GM21529 (cell line): ENCODE measurements around the gene COA8.
A peak's percentile ranks its signal among the peaks of the same experiment; 100 is the strongest.
"Not testable (repeated sequence)": the region's sequence is repeated elsewhere in the genome, so short reads cannot be mapped to it uniquely, and the experiment has no call there.

Experiments used
- ATAC-seq: cut with Tn5 transposase; IDR thresholded peaks from one replicate; pipeline ENCODE4 v1.9.1; 2021; ENCODE audit not compliant: unreplicated experiment

The COA8 gene

DNA sequence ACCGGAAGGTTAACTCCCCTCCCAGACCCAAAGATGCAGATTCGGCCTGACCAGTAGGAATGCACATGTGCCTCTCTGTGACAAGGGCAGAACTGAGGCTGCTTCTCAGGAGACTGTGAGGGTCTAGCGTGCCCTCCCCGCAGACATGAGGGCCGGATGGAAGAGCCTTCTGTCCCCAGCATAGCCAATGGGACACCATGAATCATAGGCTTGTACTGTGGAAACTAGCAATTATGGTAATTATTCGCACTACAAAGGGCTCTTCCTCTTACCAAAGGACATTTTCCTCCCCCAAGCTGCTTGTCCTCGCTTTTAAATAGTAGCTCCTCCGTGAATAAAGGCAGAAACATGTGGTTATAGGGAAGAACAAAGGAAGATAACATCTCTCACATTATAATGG is 6.2 kb downstream of the COA8 start:
- ATAC-seq = no peak

DNA sequence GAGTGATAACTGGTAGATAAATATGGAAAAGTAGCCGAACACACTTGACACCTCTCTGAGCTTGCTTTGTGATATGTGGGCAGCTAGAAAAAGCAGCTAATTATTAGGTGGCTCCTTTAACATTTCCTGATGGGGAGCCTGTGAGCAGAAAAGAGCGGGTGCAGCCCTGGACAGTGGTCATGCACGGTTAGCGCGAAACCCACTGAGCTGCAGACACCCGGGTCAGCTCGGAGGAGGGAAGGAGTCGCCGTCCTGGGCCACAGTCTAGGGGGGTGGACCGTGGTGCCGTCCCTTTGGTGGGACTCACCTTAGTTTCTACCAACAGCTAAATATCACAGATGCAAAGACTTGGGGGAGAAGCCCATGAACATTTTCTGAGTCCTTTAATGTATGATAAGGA is 6.6 kb downstream of the COA8 start:
- no peak for ATAC-seq

DNA sequence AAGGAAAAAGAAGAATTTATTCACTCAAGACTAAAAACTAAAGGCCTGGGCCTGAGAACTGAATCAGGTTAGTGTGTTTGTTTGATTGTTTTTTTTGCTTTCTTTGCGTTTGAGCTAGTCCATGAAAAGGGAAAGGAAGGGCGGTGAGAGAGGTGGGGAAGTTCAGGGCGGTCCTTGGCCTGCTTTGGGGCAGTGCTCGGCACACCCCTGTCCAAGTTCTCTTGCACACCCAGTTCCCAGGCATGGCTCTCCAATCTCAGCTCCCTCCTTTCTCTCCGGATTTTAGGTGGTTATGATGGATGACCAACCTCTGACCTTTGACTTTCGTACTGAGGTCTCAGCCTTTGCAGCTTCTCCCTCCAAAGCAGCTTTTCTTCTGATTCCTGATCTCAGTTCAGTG is 11.3 kb downstream of the COA8 start:
- no peak for ATAC-seq

DNA sequence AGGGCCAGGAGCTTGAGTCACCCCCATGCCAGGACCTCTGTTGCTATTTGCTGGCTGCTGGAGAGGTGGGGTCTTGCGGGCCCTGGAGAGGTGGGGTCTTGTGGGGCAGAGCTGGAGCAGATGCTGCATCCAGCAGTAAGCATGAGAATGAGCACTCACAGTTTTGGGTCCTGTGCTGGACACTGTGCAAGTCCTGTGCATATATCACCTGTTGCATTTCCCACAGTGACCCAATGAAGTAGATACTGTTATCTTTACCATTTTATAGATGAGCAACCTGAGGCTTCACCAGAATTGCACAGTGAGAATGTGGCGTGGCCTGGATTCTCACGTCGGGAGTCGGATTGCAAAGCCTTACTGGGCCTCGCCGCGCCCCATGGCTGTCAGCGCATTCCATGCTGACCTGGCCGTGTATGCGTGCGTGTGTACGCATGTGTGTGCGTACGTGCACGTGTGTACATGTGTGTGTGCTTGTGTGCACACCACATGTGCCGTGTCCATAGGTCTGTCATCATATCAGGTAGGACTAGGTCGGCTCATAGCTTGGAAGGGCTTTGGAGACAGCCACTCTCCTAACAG is 12.0 kb downstream of the COA8 start:
- no peak for ATAC-seq

DNA sequence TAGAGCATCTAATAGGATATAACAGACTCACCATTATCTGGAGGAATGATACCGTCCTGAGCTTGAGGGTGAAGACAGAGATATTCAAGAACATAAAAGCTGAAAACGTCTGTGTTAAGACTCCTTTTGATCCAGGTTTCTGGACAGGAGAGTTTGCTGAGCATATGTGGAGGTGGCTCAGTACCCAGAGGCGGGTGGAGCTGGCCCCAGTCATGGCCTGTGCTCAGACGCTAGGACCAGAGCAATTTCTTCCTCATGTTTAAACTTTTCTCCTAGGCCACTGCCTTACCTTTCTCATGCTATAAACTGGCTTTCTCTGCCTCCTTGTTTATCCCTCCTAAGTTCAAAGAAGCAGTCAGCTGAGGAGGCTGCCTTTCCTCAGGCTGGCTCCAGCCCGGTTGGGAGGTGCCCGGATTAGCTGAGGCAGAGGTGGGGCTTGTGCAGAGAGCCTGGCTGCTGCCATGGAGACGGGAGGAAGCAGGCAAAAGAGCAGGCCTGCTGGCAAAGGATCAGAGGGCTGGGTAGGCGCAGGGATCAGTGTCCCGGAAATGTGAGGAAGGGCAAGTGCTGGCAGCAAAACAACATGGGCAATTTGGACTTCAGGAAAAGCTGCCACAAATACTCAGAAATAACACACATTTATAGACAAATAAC is 13.7 kb downstream of the COA8 start:
- no peak for ATAC-seq

DNA sequence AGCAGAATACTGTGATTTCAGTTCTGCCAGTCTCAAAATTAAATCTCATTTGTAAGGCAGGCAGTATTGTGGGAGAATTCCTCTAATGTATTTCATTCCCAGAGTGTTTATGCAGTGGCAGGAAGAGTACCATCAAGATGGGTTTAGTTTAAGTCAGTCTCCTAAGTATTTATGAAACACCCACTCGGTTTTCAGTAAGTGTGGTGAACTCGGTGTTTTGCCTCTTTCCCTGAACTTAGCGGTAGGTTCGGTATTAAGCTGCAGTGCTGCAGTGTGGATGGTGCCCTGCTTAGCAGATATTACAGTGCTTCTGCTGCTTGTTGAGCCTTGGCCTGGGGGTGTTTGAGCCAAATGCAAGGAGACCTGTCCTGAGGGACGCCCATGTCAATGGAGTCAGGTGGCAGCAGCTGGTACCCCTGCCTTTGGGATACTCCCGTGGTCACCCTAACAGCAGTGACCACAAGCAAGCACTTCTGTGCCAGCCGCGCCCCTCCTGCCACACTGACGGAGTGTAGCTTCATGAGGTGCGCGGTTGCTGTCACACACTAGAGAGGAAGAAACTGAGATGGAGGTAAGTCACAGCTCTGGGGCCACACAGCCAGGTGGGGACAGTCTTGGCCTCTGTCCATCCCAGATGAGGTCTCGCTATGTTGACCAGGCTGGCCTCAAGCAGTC is 15.8 kb downstream of the COA8 start:
- no peak for ATAC-seq

DNA sequence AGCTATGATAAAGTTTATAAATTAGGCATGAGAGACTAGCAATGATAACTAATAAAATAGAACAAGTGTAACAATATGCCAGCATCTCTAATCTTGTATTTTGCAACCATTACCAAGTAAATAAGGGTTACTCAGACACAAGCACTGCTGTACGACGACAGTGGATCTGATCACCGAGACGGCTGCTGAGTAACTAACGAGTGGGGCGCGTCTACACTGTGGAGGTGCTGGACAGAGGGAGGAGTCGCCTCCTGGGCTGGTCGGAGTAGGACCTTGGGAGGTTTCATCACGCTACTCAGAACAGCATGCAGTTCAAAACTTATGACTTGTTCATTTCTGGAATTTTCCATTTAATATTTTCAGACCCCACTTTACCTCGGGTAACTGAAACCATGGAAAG is 18.4 kb downstream of the COA8 start:
- no peak for ATAC-seq

DNA sequence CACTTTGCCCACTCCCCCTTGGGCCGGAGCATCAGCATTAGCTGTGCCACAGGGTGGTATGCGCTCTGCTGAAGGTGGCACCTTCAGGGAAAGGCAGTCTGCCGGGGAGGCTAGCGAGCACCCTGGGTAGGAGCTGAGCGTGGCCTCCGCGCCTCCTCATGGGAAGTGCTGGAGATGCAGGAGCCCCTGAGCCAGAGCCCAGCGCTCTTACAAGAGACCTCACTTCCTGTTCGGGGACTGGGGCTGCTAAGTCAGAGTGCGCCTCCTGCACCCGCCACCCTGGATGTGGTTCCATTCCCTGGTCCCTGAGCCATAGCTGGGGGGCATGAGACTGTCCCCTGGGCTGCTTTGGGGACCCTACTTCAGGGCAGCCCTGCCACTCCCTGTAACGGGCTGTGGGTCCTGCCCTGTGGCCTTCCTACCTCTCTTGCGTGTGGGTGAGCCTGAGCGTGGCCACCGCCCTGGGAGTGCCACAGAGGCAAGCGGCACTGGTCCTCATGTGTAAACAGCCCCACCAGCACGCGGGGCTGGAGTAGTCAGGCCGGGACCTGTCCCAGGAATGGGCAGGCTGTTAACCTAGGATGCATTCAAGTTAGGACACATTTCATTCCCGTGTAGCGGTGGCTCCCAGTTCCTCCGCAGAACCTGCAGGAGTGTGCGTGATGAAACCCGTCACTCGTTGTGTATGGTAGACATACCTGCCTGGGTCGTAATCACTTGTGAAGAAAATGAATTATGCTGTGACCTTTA is 19.4 kb downstream of the COA8 start:
- no peak for ATAC-seq

DNA sequence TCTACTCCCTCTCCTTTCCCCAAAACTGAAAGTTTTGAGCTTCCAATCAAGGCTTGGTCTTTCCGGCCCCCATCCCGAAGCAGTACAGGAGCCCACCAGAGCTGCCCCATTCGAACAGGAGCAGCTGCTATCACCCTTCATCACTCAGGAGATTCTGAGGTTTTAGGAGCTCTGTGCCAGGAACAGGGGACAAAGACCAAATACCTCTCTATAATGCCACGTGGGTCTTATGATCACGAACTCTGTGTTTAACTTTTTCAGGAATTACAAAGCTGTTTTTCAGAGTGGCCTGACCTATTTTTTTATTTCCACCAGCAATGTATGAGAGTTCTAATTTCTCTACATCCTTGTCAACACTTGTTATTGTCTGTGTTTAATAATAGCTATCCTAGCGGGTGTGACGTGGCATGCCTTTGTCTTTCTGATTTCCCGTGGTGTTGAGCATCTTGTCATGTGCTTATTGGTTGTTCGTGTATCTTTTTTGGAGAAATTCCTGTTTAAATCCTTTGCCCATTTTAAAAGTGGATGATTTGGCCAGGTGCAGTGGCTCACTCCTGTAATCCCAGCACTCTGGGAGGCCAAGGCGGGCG is 21.7 kb downstream of the COA8 start:
- no peak for ATAC-seq

DNA sequence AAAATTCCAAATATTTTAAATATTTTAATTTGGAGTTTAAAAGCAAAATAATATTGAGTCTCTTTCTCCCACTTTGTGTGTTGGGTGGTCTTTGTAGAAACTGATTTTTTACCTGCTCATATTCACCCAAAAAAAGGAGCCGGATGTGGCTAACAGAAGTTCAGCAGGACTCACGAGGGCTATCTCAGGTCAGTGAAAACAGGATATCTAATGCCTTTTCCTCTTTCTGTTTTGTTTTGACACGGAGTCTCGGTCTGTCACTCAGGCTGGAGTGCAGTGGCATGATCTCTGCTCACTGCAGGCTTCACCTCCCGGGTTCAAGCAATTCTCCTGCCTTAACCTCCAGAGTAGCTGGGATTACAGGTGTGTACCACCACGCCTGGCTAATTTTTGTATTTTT is 30.8 kb downstream of the COA8 start:
- peak; percentile 96 for ATAC-seq

DNA sequence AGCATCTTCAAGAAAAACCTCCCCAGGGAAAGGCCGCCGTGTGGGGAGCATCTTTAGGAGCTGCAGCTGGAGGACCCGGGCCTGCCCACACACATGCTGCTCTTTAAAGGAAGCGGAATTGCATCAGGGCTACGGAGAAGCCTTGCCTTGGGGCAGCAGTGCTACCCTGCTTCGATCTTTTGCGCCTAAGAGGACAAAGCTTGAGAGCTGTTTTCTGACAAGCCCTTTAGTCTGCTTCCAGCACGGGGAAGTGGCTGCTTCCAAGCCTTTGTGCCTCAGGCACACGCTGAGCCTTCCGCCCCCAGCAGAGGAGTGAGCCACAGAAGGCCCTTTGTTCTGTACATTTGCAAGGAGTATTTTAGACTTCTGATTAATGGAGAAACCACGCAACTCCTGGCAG is 31.5 kb downstream of the COA8 start:
- ATAC-seq = peak; percentile 3

DNA sequence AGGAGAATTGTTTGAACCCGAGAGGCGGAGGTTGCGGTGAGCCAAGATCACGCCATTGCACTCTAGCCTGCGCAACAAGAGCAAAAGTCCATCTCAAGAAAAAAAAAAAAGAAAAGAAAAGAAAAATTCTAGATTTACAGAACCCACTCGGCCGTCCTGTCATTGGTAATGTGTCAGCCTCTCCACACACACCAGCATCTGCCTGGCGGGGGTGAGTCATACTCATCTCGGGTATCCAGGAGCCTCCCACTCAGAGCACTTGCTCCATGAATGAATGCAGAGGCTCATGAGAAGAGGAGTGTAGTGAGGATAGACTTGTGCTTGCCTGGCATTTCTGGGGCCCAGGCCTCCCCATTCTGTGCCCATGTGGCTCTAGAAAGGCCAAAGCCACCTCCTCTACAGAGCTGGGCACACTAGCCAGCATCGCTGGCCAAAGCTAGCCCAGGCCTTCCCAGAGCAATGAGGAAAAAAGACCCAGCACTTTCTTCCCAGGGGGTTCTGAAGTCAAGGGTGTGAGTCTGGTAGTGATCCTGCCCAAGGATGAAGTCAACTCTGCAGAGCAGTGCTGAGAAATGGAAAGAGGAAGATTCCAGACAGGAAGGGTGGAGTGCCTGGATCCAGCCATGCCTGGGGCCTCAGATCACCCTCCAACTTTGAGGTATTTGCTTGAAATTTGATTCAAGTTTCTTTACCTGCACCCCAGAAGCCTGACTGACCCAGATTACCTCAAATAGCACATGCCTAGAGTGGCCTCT is 35.0 kb downstream of the COA8 start:
- no peak for ATAC-seq

DNA sequence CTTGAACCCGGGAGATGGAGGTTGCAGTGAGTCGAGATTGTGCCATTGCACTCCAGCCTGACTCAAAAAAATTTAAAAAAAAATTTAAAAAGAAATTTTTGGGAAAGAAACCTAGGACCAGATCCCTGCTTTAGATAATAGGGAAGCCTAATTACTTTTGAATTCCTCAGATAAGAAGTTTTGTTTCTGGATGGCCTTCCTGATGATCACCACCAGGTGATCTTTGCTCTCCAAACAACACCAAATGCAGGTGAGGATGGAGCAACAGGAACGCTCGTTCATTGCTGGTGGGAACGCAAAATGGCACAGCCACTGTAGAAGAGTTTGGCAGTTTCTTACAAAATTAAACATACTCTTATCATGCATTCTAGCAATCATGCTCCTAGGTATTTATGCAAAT is 37.7 kb downstream of the COA8 start:
- no peak for ATAC-seq

DNA sequence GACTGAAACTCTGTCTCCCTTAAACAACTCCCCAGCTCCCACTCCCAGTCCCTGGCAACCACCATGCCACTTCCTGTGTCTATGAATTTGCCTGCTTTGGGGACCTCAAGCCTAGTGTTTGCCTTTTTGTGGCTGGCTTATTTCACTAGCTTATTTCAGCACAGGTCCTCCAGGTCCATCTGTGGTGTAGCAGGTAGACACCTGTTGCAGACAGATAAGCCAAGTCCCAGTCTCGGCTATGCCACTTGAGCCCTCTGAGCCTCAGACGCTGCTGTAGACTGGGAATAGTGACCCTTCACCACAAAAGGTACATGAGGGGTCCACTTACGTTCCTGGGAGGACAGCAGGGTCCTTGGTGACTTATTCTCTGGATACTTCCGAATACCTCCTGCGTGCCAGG is 41.9 kb downstream of the COA8 start:
- no peak for ATAC-seq

DNA sequence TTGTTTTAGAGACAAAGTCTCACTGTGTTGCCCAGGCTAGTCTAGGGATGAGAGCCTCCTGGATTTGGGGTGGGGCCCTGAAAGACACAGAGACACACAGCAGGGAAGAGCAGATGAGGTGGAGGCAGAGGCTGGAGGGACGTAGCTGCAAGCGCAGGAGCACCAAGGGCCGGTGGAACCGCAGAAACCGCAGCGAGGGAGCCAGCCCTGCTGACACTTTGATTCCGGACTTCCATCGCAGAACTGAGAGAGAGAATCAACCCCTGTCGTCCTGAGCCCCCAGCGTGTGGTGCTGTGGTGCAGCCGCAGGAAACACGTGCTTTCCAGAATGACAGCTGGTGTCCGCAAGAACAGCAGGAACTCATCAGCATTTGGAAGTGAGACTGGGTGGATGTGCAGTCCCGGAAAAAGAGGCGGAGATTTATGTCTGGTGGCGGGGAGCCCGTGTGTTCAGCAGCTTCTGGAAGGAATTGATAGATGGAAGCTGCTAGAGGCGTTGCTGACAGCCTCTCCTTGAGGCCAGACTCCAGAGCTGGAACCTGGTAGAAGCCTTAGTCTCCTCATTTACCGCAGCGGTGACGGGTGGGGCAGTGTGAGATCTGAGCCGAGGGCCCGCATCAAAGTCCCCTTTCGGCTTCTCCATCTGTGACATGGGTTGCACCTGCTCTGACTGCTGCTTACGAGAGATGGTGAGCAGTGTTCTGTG is 44.4 kb downstream of the COA8 start:
- ATAC-seq = peak; percentile 80

DNA sequence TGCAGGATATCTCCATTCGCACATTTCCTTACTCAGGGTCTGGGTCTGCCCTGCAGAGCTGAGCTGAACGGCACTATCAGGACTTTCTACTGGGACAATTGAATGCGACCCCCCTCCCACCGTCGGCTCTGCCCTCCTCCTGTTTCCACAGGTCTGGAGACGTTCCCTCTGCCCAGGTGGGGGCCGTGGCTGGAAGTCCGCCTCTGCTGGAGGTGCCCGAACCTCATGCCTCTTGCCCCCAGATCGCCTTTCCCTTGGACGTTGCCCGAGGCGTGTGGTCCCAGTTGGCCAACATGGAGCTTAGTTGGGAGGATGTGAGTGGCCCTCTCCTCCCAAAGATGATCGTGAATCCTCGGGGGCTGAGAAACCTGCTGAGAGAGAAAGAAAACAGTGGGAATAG is 45.1 kb downstream of the COA8 start:
- ATAC-seq = no peak

DNA sequence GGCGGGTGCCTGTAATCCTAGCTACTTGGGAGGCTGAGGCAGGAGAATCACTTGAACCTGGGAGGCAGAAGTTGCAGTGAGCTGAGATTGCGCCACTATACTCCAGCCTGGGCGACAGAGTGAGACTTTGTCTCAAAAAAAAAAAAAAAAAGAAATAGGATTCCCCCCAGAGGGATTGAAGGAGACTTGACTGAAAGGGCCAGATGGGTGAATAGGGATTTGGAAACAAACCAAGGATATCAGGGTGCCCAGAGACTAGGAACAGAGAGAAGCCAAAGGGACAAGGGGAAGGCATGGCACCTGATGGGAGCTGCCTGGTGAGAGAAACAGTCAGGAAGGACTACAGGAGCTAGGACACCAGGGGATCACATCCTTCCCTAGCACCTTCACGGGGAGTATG is 46.3 kb downstream of the COA8 start:
- ATAC-seq = not testable (repeated sequence)

DNA sequence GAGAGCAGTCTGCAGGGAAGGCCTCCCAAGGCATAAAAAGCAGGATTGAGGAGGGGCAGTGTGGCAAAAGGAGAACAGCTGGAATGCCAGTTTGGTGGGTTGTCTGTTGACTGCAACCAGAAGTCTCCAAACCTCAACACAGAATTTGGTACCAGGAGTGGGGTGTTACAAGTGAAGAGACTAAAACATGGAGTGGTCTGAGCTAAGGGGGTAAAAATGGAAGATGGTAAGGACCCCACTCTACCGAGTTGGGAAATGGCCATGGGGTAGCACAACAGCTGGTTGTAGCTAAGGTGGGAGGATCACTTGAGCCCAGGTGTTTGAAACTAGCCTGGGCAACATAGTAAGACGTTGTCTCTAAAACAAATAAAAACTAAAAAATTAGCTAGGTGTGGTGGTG is 48.5 kb downstream of the COA8 start:
- no peak for ATAC-seq

DNA sequence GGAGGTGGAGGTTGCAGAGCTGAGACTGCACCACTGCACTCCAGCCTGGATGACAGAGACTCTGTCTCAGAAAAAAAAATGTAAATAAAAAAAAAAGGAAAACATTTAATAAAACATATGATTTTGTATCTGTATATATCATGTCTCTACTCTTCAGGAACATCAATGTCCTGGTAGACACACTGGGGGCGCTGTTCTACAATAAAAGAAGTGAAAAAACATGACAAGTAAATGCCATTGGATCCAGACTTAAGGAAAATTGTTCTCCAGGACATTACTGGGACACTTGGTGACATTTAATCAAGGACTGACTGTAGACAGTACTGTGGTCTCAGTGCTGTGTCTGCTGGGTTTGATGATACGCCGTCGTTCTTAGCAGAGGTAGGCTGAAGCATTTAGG is 50.8 kb downstream of the COA8 start:
- no peak for ATAC-seq

DNA sequence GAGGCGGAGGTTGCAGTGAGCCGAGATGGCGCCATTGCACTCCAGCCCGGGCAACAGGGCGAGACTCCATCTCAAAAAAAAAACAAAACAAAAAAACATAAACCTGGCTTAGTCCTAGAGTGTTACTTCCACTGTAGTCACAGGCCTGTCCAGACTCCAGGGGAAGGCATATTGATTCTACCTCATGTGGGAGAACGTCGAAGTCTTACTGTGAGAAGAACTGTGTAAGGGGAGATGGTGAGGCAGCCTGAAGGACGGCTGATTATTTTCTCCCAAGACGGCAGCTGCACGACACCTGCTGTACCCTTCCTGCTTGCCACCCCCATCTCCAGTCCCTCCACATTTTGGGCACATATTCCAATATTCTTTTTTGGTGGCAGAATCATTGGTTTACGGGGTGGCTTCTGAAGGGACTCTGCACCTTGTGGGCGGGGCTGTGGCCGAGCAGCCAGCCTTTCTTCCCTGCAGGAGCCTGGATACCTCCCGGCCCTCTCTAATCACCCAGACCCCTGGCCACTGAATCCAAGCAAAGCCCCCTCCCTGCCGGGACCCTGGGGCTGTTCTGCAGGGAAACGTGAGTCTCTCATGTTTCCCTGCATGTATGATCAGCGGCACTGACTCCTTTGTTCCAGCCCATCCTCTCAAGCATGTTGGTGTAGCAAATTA is 54.0 kb downstream of the COA8 start:
- no peak for ATAC-seq
